Measurements from ENCODE around the gene TYRP1.

GRCh38 chr9:12696931-12697622, 3.9 kb downstream of the TYRP1 start:
- TF ChIP-seq POLR2AphosphoS5 (IDR thresholded peaks at IDR 0.05; ENCODE audit: low read depth, low read length): no peak
- no peak for TF ChIP-seq POLR2A (IDR thresholded peaks at IDR 0.05; ENCODE audit: low read depth, low read length)
- no peak for TF ChIP-seq TAF1 (IDR thresholded peaks at IDR 0.05; ENCODE audit: borderline replicate concordance, low read depth, low read length)
